CD14-positive monocyte (primary cell): ENCODE data around the gene RMI2. TPM values are rescaled to one million over a fixed set of nuclear protein-coding genes. Genes with fewer than 3 reads are reported as not detected.

Source experiments
- DNase-seq, 3 donors: peaks; one replicate each; pipeline ENCODE4 v3.0.0-alpha.2; 2011 to 2022
- H2AFZ ChIP-seq: 2 replicates; pipeline ENCODE4 v1.6.0; 2012; ENCODE audit warnings: mild to moderate bottlenecking, low read depth, low read length, inconsistent platforms; ENCODE audit not compliant: insufficient read depth, poor library complexity, severe bottlenecking
- H3K27ac ChIP-seq, 2 donors: 1 replicate in 1 of 2; 2 replicates in 1 of 2; pipeline ENCODE4 v1.5.1; 2012 to 2013; ENCODE audit warnings: low read length in 2 of 2, control low read depth in 1 of 2, inconsistent platforms in 1 of 2, low read depth in 1 of 2, mild to moderate bottlenecking in 1 of 2
- H3K27me3 ChIP-seq, 2 donors: one replicate each; pipeline versions ENCODE4 v1.6.0 to v1.6.1; 2011 to 2013; ENCODE audit warnings: low read length in 2 of 2; ENCODE audit not compliant: control insufficient read depth in 2 of 2, insufficient read depth in 2 of 2
- H3K36me3 ChIP-seq, 2 donors: replicated peaks in 1 of 2; 1 replicate in 1 of 2; 2 replicates in 1 of 2; pipeline versions ENCODE4 v1.5.1 to v1.6.1; 2012 to 2013; ENCODE audit warnings: low read length in 2 of 2, control low read depth in 1 of 2, inconsistent platforms in 1 of 2, mild to moderate bottlenecking in 1 of 2; ENCODE audit not compliant: insufficient read depth in 2 of 2, control insufficient read depth in 1 of 2
- H3K4me1 ChIP-seq, 2 donors: 1 replicate in 1 of 2; 2 replicates in 1 of 2; pipeline versions ENCODE4 v1.5.1 to v1.6.1; 2012 to 2013; ENCODE audit warnings: low read length in 2 of 2, control low read depth in 1 of 2, inconsistent platforms in 1 of 2, mild to moderate bottlenecking in 1 of 2, moderate library complexity in 1 of 2; ENCODE audit not compliant: insufficient read depth in 2 of 2, control insufficient read depth in 1 of 2
- H3K4me2 ChIP-seq: replicated peaks from 2 replicates; pipeline ENCODE3; 2012; ENCODE audit warnings: low read length, moderate library complexity, mild to moderate bottlenecking; ENCODE audit not compliant: poor library complexity, severe bottlenecking; ENCODE audit errors: extremely low read depth
- H3K4me3 ChIP-seq, 3 experiments: fragments of 200-600 bp in 1 of 3; sonication (generic) in 1 of 3; replicated peaks in 1 of 3; 1 replicate in 2 of 3; 2 replicates in 1 of 3; pipeline ENCODE4 v1.5.1; 2011 to 2013; ENCODE audit warnings: low read length in 3 of 3, mild to moderate bottlenecking in 3 of 3, control low read depth in 2 of 3, low read depth in 2 of 3, inconsistent platforms in 1 of 3, moderate library complexity in 1 of 3
- H3K79me2 ChIP-seq: 2 replicates; pipeline ENCODE4 v1.6.0; 2012; ENCODE audit warnings: mild to moderate bottlenecking, control low read depth, inconsistent platforms, low read length, moderate library complexity; ENCODE audit not compliant: insufficient read depth
- H3K9ac ChIP-seq: 2 replicates; pipeline ENCODE4 v1.6.0; 2017; ENCODE audit warnings: low read length, mild to moderate bottlenecking; ENCODE audit not compliant: insufficient read depth, poor library complexity, severe bottlenecking
- H3K9me3 ChIP-seq, 2 donors: replicated peaks in 1 of 2; 1 replicate in 1 of 2; 2 replicates in 1 of 2; pipeline versions ENCODE4 v1.5.1 to v1.6.1; 2012 to 2013; ENCODE audit warnings: low read length in 2 of 2, control low read depth in 1 of 2; ENCODE audit not compliant: control insufficient read depth in 1 of 2, insufficient read depth in 1 of 2
- H4K20me1 ChIP-seq: 2 replicates; pipeline ENCODE4 v1.6.0; 2012; ENCODE audit warnings: mild to moderate bottlenecking, low read length, control low read depth, moderate library complexity; ENCODE audit not compliant: insufficient read depth
- H3K27ac Mint-ChIP-seq, 7 donors: one replicate each; pipeline ENCODE4 v1.8.0; 2020; ENCODE audit warnings: mild to moderate bottlenecking in 7 of 7, mixed read lengths in 7 of 7, moderate library complexity in 6 of 7, inconsistent platforms in 2 of 7
- H3K27me3 Mint-ChIP-seq, 3 donors: one replicate each; pipeline ENCODE4 v1.8.0; 2021 to 2022; ENCODE audit warnings: low read depth in 3 of 3, mild to moderate bottlenecking in 3 of 3, mixed read lengths in 3 of 3, moderate library complexity in 3 of 3, inconsistent platforms in 1 of 3
- H3K36me3 Mint-ChIP-seq, 2 donors: one replicate each; pipeline ENCODE4 v1.8.0; 2020; ENCODE audit warnings: mixed read lengths in 2 of 2, inconsistent platforms in 1 of 2, mild to moderate bottlenecking in 1 of 2
- H3K4me1 Mint-ChIP-seq: one replicate; pipeline ENCODE4 v1.8.0; 2020; ENCODE audit warnings: mild to moderate bottlenecking, mixed read lengths
- H3K4me3 Mint-ChIP-seq, 2 donors: one replicate each; pipeline ENCODE4 v1.8.0; 2020; ENCODE audit warnings: mild to moderate bottlenecking in 2 of 2, mixed read lengths in 2 of 2, moderate library complexity in 1 of 2
- H3K9me3 Mint-ChIP-seq, 7 donors: one replicate each; pipeline ENCODE4 v1.8.0; 2020 to 2022; ENCODE audit warnings: mixed read lengths in 7 of 7, mild to moderate bottlenecking in 6 of 7, moderate library complexity in 6 of 7, inconsistent platforms in 2 of 7
- CTCF ChIP-seq: fragments of 200-600 bp; IDR thresholded peaks from one replicate; pipeline ENCODE4 v1.8.0; 2022; ENCODE audit warnings: antibody characterized with exemption, mild to moderate bottlenecking
- WGBS: methylation state at CpG from one replicate; pipeline ENCODE4 v1.1.5; 2013; ENCODE audit warnings: missing lambda C conversion rate; ENCODE audit not compliant: insufficient coverage; 5-methylcytosine and 5-hydroxymethylcytosine counted together
- intact Hi-C, 2 donors: fragments of 100-400 bp; cut with micrococcal nuclease; formaldehyde crosslinking; loops; one replicate each; pipeline versions ENCODE4 v1.15.0 to v1.15.1; 2023
- polyA plus RNA-seq, 3 donors: library from polyadenylated mRNA; depleted of rRNA in 1 of 3; unstranded in 2 of 3; stranded (reverse) in 1 of 3; fragments of 300-500 nt in 2 of 3; fragments of >200 nt in 1 of 3; fragmentation: Illumina TruSeq in 2 of 3; gene quantifications; 1 replicate in 2 of 3; 2 replicates in 1 of 3; pipeline ENCODE4 v1.2.3, GENCODE V29; 2012 to 2021

Gene RMI2
- polyA plus RNA-seq, 3 donors: 0.17 to 0.24 (median 0.23) TPM

GRCh38 chr16:11396241-11397048 is 51.2 kb downstream of the RMI2 start:
- Histone ChIP-seq H3K9ac (no peak overlapping the region), H2AFZ (no peak overlapping the region), H4K20me1 (no peaks in the 10 kb centered on the region), H3K9me3 (no peaks in the 10 kb centered on the region), H3K36me3 (no peaks in the 10 kb centered on the region), H3K79me2 (no peaks in the 10 kb centered on the region), H3K4me2 (no peak overlapping the region), H3K27ac (no peak overlapping the region), H3K27me3 (no peaks in the 10 kb centered on the region), H3K4me1 (no peaks in the 10 kb centered on the region), H3K4me3 (no peak overlapping the region)
- no peaks in the 10 kb centered on the region for H3K4me1 Mint-ChIP-seq
- TF ChIP-seq CTCF: peak; percentile 100
- H3K27ac Mint-ChIP-seq: peak overlapping the region in 2 of 7 donors; percentile 24 to 68
- H3K27me3 Mint-ChIP-seq: peaks cover 3 to 10% (median 5%) of the 10 kb centered on the region in 3 donors
- H3K9me3 Mint-ChIP-seq: no peaks in the 10 kb centered on the region
- H3K36me3 Mint-ChIP-seq: no peaks in the 10 kb centered on the region
- DNase-seq: peak; percentile 38 to 62 (median 58)
- intact Hi-C loops: loop anchor here (5.0 to 10.0 kb wide), 5 partner anchors 126 to 671 kb away; no protein-coding TSS in a partner anchor
- WGBS: 46% methylated on average over 21 of the region's 24 CpGs
- no peak overlapping the region for H3K4me3 Mint-ChIP-seq

- H3K9ac ChIP-seq: no peak overlapping the region
- H4K20me1 ChIP-seq: no peaks in the 10 kb centered on the region
- H2AFZ ChIP-seq: no peak overlapping the region
- WGBS: 94% methylated on average over 9 of the region's 10 CpGs
- H3K4me2 ChIP-seq: no peak overlapping the region
- no peak overlapping the region for H3K27ac Mint-ChIP-seq
- H3K79me2 ChIP-seq: no peaks in the 10 kb centered on the region
- no peaks in the 10 kb centered on the region for H3K9me3 ChIP-seq
- H3K9me3 Mint-ChIP-seq: no peaks in the 10 kb centered on the region
- H3K27ac ChIP-seq: no peak overlapping the region
- intact Hi-C loops: loop anchor here (5.0 to 10.0 kb wide), 5 partner anchors 124 to 669 kb away; no protein-coding TSS in a partner anchor
- H3K4me1 ChIP-seq: no peaks in the 10 kb centered on the region
- peaks cover 3 to 10% (median 8%) of the 10 kb centered on the region in 3 donors for H3K27me3 Mint-ChIP-seq
- no peaks in the 10 kb centered on the region for H3K27me3 ChIP-seq
- no peak overlapping the region for H3K4me3 Mint-ChIP-seq
- DNase-seq: no peak
- no peak for TF ChIP-seq CTCF
- H3K36me3 ChIP-seq: no peaks in the 10 kb centered on the region
- H3K4me1 Mint-ChIP-seq: no peaks in the 10 kb centered on the region
- H3K4me3 ChIP-seq: no peak overlapping the region
- H3K36me3 Mint-ChIP-seq: no peaks in the 10 kb centered on the region
Measured at GRCh38 chr16:11398136-11398535, 52.9 kb downstream of the RMI2 start.
